ENCODE results near the gene CACNA1C. TPM values are rescaled to one million over a fixed set of nuclear protein-coding genes. Genes with fewer than 3 reads are reported as not detected.

Gene CACNA1C
- total RNA-seq, 2 donors from 2014 or later: 0.84 to 10.2 TPM

DNA sequence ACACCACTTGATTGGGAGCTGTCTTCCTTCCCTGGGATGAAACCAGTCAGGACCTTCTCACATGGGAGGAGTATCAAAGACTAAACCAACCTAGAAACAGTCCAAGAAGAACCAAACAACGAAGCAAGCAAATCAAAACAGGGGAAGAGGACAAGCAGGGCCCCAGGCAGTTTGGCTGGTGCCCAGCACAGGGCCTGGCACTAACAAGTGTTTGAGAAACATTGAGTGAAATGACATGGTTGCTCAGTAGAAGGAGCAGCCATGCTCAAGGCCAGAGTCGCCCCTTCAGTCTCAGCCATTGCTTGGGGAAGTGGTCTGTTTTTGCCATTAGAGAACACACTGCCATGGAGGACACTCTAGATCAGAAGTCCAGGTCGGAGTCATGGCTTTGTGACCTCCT lies 323.1 kb downstream of the CACNA1C start:
- H3K4me3 ChIP-seq: no peak overlapping the region
- no peaks in the 10 kb centered on the region for H3K36me3 ChIP-seq
- TF ChIP-seq, protein P1, sequence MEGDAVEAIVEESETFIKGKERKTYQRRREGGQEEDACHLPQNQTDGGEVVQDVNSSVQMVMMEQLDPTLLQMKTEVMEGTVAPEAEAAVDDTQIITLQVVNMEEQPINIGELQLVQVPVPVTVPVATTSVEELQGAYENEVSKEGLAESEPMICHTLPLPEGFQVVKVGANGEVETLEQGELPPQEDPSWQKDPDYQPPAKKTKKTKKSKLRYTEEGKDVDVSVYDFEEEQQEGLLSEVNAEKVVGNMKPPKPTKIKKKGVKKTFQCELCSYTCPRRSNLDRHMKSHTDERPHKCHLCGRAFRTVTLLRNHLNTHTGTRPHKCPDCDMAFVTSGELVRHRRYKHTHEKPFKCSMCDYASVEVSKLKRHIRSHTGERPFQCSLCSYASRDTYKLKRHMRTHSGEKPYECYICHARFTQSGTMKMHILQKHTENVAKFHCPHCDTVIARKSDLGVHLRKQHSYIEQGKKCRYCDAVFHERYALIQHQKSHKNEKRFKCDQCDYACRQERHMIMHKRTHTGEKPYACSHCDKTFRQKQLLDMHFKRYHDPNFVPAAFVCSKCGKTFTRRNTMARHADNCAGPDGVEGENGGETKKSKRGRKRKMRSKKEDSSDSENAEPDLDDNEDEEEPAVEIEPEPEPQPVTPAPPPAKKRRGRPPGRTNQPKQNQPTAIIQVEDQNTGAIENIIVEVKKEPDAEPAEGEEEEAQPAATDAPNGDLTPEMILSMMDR (IDR thresholded peaks at IDR 0.05): no peak
- no peaks in the 10 kb centered on the region for H3K27me3 ChIP-seq
- no peak overlapping the region for H3K9ac ChIP-seq (ENCODE audit: low read depth in 2 of 2, low read length in 2 of 2)
- no peak overlapping the region for H3K27ac ChIP-seq
- no peaks in the 10 kb centered on the region for H3K4me1 ChIP-seq
- intact Hi-C loops (cut with DNase I): no loop called here
- H3K9me3 ChIP-seq: no peaks in the 10 kb centered on the region
- no peak for DNase-seq

DNA sequence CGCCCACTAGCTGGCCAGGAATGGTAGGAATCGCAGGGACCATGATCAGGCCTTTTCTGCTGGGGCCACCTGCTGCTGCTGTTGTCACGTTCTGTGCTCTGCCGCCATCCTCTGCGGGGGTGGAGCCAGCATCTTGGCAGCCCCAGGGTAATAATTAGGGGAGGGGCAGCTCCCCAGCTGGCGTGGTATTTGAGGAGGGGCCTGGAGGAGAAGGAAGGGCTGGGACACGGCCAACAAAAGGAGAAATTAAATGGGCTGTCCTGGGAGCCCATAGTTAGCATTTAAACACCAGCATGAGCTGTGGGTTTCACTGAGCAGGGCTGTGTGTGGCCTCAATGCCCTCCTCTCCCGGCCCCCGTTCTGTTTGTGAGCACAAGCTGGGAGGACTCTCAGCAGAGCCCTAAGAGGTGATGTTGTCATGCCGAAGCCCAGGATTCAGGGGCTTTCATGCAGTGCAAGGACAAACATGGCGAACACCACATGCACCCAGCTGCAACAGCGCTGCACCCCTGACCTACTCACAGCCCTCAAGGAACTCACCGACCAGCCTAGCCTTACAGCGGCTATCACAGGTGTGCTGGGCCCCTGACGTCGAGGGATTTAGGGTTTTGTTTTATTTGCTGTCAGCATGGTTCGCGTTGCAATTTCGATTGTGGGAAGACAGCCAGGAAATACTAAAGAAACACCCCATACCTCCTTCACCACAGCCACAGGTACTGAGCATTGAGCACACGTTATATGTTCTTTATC lies 324.3 kb downstream of the CACNA1C start:
- Histone ChIP-seq H3K9me3 (no peaks in the 10 kb centered on the region), H3K4me1 (no peaks in the 10 kb centered on the region), H3K36me3 (no peaks in the 10 kb centered on the region), H3K27ac (no peak overlapping the region), H3K9ac (ENCODE audit: low read depth in 2 of 2, low read length in 2 of 2) (no peak overlapping the region), H3K27me3 (no peaks in the 10 kb centered on the region), H3K4me3 (no peak overlapping the region)
- no peak for DNase-seq
- intact Hi-C loops (cut with DNase I): no loop called here
- TF ChIP-seq, protein P1 (IDR thresholded peaks at IDR 0.05): no peak

DNA sequence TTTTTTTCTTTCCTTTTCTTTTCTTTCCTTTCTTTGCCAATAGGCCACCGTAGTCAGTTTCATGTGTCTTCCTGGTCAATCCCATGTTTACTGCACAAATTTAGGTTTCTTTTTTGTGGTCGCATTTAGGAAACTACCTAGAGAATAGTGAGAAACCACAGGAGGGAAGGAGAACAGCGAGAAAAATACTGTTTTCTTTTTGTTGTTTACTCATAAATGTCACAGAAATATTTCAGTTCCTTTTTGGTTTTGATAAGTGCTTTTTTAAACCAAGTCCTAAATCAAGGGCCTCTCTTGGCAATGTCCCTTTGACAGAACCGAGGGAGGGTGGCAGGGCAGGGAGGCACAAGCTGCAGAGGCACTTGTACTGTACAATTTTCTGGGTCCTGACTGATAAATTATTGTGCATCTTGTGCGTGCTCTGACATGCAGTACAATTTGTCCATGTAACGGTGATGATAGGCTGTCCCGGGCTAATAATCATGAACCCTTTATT lies 326.1 kb downstream of the CACNA1C start:
- H3K4me3 ChIP-seq: no peak overlapping the region
- TF ChIP-seq, protein P1 (IDR thresholded peaks at IDR 0.05): no peak
- H3K9ac ChIP-seq (ENCODE audit: low read depth in 2 of 2, low read length in 2 of 2): no peak overlapping the region
- H3K9me3 ChIP-seq: no peaks in the 10 kb centered on the region
- no peak overlapping the region for H3K27ac ChIP-seq
- H3K27me3 ChIP-seq: no peaks in the 10 kb centered on the region
- H3K4me1 ChIP-seq: no peaks in the 10 kb centered on the region
- no peak for DNase-seq
- no peaks in the 10 kb centered on the region for H3K36me3 ChIP-seq
- intact Hi-C loops (cut with DNase I): no loop called here

DNA sequence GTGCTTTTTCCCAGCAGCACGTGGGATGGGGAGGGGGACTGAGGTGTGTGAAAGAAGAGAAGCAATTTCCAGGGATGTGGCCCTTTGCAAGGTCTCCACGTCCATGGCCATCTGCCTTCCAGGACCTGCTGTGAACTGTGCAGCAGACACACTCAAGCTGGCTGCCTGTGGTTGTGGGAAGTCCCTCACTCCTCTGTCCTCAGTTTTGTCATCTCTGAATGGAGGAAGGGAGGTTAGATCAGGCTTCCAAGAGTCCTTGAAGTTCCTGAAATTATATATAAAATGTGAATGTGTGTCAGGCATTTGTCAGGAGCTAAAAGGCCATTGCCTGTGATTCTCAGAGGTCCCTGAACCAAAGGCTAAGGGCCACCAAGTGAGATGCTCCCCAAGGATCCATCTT lies 328.2 kb downstream of the CACNA1C start:
- Histone ChIP-seq H3K9me3 (no peaks in the 10 kb centered on the region), H3K9ac (ENCODE audit: low read depth in 2 of 2, low read length in 2 of 2) (no peak overlapping the region), H3K27me3 (no peaks in the 10 kb centered on the region), H3K4me1 (no peaks in the 10 kb centered on the region), H3K27ac (no peak overlapping the region), H3K36me3 (no peaks in the 10 kb centered on the region), H3K4me3 (no peak overlapping the region)
- DNase-seq: no peak
- TF ChIP-seq, protein P1 (IDR thresholded peaks at IDR 0.05): no peak
- intact Hi-C loops (cut with DNase I): no loop called here

DNA sequence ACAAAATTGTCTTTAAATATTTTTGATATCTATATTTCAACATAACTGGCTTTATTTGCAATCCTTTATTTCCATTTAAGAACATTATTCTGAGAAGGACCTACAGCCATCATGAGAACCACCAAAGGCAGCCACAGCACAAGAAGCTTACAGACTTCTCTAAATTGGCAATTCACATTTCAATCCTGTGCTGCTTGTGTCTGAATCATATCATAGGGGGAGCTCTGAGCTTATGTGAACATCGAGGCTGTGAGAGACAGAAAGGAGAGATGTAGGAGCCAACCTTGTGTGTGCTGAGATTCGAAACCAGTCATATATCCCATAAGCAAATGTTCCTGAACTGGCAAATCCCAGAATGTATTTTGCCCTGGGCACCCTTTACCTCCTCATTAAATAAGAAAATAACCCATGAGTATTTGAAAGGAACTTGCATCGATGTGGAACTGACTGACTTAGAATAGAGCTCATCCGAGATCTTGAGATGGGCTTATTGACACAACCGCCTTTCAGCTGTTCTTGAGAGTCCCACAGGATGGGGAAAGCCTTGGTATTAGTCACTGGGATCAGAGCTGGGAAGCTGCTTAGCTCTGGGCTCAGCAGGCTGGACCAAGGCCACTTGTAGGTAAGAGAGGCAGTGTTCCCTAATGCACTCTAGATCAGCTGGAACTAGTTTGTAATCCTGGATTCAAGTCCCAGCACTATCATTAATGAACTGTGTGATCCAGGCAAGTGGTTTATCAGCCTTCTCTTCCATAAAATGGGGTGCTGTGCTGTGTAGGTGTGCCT lies 329.8 kb downstream of the CACNA1C start:
- TF ChIP-seq, protein P1 (IDR thresholded peaks at IDR 0.05): no peak
- no peaks in the 10 kb centered on the region for H3K4me1 ChIP-seq
- intact Hi-C loops (cut with DNase I): no loop called here
- H3K27me3 ChIP-seq: no peaks in the 10 kb centered on the region
- no peaks in the 10 kb centered on the region for H3K36me3 ChIP-seq
- H3K4me3 ChIP-seq: no peak overlapping the region
- H3K27ac ChIP-seq: no peak overlapping the region
- no peak overlapping the region for H3K9ac ChIP-seq (ENCODE audit: low read depth in 2 of 2, low read length in 2 of 2)
- DNase-seq: no peak
- no peaks in the 10 kb centered on the region for H3K9me3 ChIP-seq
